Renal cortex interstitium (tissue), 11 donors: ENCODE results near the gene OBI1. TPM values are rescaled to one million over a fixed set of nuclear protein-coding genes. Genes with fewer than 3 reads are reported as not detected.

Experiments used
- DNase-seq, 11 donors: peaks; one replicate each; pipeline ENCODE4 v3.0.0-alpha.2; 2013; ENCODE audit warnings: low read depth in 9 of 11, low spot score in 4 of 11; ENCODE audit errors: extremely low read depth in 1 of 11
- polyA plus RNA-seq, 3 donors: library from polyadenylated mRNA; unstranded; fragments of 120-200 nt; gene quantifications; one replicate each; pipeline ENCODE4 v1.2.1, GENCODE V29; 2013; ENCODE audit not compliant: insufficient read length in 3 of 3

OBI1 gene
- polyA plus RNA-seq, 3 donors, result 19.7 to 25.7 (median 22.9) TPM

GRCh38 chr13:78608688-78609463, 50.1 kb downstream of the OBI1 start:
- no peak for DNase-seq

- no peak for DNase-seq
Observed at GRCh38 chr13:78608252-78608687, 50.7 kb downstream of the OBI1 start.

- DNase-seq, result no peak
Observed at GRCh38 chr13:78607409-78608251, 51.3 kb downstream of the OBI1 start.

GRCh38 chr13:78606471-78607408, 52.2 kb downstream of the OBI1 start:
- no peak for DNase-seq

GRCh38 chr13:78604782-78605611, 54.0 kb downstream of the OBI1 start:
- DNase-seq, result no peak

GRCh38 chr13:78603240-78603957, 55.6 kb downstream of the OBI1 start, which contains the start of gene POU4F1:
POU4F1 (minus strand) TSS chr13:78603552; CDS start chr13:78603326, 226 bp downstream.
- DNase-seq, result peak in 3 of 11 donors; percentile 54 to 59 (median 54)

- no peak for DNase-seq
Observed at GRCh38 chr13:78602561-78603239, 56.3 kb downstream of the OBI1 start.

- DNase-seq, result no peak
Observed at GRCh38 chr13:78601874-78602560, 56.9 kb downstream of the OBI1 start.

- no peak for DNase-seq
Observed at GRCh38 chr13:78601124-78601873, 57.7 kb downstream of the OBI1 start.

GRCh38 chr13:78600280-78600883, 58.6 kb downstream of the OBI1 start:
- no peak for DNase-seq

GRCh38 chr13:78599645-78600279, 59.2 kb downstream of the OBI1 start:
- no peak for DNase-seq

GRCh38 chr13:78598966-78599644, 59.9 kb downstream of the OBI1 start:
- DNase-seq, result no peak

GRCh38 chr13:78598116-78598781, 60.7 kb downstream of the OBI1 start:
- DNase-seq, result no peak

- no peak for DNase-seq
Observed at GRCh38 chr13:78597602-78597932, 61.4 kb downstream of the OBI1 start.
